ENCODE measurements around the gene KPTN. TPM values are rescaled to one million over a fixed set of nuclear protein-coding genes. Genes with fewer than 3 reads are reported as not detected.

KPTN gene
- total and polyA plus RNA-seq, 2 of the 13 experiments (the other 11 are each of a cell fraction or from before 2014, with no cell fraction given) = 9.1 to 13.3 TPM

DNA sequence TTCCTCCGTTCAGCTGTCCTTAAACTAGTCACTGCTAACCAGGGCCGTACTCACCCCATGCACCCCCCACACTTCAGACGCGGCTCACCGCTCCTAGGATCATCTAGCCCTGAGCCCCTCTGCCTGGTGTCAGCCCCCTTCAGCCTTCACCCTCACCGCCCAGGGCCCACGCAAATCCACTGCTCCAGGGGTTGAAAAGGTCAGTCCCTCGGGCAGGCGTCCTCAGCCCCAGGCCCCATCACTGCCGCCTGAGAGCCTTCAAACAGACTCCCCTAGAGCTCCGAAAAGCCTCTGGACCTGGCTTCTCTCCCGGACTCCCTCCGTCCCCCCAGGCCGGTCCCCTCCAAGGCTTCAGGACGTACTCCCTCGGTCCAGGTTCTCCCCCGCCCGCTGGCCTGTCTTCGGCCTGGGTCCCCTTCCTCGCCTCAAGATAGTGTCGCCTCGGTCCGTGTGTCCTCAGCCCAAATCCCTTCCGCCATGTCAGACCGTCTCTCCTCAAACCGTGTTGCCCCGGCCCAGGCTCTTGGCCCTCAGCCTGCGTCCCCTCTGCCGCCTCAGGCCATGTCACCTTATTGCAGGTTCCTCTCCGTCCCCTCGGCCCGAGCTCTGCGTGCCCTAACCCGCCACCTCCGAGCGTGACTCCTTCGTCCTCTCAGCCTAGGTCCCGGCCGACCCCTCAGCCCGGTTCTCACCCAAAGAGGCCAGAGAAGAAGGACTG, 30.3 kb upstream of the KPTN start (continued):
- TF ChIP-seq, protein P1, sequence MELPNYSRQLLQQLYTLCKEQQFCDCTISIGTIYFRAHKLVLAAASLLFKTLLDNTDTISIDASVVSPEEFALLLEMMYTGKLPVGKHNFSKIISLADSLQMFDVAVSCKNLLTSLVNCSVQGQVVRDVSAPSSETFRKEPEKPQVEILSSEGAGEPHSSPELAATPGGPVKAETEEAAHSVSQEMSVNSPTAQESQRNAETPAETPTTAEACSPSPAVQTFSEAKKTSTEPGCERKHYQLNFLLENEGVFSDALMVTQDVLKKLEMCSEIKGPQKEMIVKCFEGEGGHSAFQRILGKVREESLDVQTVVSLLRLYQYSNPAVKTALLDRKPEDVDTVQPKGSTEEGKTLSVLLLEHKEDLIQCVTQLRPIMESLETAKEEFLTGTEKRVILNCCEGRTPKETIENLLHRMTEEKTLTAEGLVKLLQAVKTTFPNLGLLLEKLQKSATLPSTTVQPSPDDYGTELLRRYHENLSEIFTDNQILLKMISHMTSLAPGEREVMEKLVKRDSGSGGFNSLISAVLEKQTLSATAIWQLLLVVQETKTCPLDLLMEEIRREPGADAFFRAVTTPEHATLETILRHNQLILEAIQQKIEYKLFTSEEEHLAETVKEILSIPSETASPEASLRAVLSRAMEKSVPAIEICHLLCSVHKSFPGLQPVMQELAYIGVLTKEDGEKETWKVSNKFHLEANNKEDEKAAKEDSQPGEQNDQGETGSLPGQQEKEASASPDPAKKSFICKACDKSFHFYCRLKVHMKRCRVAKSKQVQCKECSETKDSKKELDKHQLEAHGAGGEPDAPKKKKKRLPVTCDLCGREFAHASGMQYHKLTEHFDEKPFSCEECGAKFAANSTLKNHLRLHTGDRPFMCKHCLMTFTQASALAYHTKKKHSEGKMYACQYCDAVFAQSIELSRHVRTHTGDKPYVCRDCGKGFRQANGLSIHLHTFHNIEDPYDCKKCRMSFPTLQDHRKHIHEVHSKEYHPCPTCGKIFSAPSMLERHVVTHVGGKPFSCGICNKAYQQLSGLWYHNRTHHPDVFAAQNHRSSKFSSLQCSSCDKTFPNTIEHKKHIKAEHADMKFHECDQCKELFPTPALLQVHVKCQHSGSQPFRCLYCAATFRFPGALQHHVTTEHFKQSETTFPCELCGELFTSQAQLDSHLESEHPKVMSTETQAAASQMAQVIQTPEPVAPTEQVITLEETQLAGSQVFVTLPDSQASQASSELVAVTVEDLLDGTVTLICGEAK (IDR thresholded peaks at IDR 0.05) = no peak
- TF ChIP-seq, protein P1 (CRISPR knock-in tag; IDR thresholded peaks at IDR 0.05) = no peak
- TF ChIP-seq TOPORS (CRISPR knock-in tag; IDR thresholded peaks at IDR 0.05) (no peak), ZNF501 (CRISPR knock-in tag; IDR thresholded peaks at IDR 0.05) (no peak), HNF4G (IDR thresholded peaks at IDR 0.05; ENCODE audit: borderline replicate concordance, low read depth, low read length) (no peak), HNF4G (CRISPR knock-in tag; IDR thresholded peaks at IDR 0.05; ENCODE audit: borderline replicate concordance, low read depth) (0 out of 2 replicates have a peak, but pooled peaks have one; percentile 26), YEATS2 (CRISPR knock-in tag; IDR thresholded peaks at IDR 0.05; ENCODE audit: borderline replicate concordance) (no peak), ZBTB8A (CRISPR knock-in tag; IDR thresholded peaks at IDR 0.05; ENCODE audit: borderline replicate concordance, low read depth) (no peak), EED (CRISPR knock-in tag; IDR thresholded peaks at IDR 0.05) (no peak)
- TF ChIP-seq, protein P2, sequence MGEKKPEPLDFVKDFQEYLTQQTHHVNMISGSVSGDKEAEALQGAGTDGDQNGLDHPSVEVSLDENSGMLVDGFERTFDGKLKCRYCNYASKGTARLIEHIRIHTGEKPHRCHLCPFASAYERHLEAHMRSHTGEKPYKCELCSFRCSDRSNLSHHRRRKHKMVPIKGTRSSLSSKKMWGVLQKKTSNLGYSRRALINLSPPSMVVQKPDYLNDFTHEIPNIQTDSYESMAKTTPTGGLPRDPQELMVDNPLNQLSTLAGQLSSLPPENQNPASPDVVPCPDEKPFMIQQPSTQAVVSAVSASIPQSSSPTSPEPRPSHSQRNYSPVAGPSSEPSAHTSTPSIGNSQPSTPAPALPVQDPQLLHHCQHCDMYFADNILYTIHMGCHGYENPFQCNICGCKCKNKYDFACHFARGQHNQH (CRISPR knock-in tag; IDR thresholded peaks at IDR 0.05) = no peak
- TF ChIP-seq, protein P3, sequence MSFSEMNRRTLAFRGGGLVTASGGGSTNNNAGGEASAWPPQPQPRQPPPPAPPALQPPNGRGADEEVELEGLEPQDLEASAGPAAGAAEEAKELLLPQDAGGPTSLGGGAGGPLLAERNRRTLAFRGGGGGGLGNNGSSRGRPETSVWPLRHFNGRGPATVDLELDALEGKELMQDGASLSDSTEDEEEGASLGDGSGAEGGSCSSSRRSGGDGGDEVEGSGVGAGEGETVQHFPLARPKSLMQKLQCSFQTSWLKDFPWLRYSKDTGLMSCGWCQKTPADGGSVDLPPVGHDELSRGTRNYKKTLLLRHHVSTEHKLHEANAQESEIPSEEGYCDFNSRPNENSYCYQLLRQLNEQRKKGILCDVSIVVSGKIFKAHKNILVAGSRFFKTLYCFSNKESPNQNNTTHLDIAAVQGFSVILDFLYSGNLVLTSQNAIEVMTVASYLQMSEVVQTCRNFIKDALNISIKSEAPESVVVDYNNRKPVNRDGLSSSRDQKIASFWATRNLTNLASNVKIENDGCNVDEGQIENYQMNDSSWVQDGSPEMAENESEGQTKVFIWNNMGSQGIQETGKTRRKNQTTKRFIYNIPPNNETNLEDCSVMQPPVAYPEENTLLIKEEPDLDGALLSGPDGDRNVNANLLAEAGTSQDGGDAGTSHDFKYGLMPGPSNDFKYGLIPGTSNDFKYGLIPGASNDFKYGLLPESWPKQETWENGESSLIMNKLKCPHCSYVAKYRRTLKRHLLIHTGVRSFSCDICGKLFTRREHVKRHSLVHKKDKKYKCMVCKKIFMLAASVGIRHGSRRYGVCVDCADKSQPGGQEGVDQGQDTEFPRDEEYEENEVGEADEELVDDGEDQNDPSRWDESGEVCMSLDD (CRISPR knock-in tag; IDR thresholded peaks at IDR 0.05; ENCODE audit: borderline replicate concordance) = no peak
- TF ChIP-seq, protein P4, sequence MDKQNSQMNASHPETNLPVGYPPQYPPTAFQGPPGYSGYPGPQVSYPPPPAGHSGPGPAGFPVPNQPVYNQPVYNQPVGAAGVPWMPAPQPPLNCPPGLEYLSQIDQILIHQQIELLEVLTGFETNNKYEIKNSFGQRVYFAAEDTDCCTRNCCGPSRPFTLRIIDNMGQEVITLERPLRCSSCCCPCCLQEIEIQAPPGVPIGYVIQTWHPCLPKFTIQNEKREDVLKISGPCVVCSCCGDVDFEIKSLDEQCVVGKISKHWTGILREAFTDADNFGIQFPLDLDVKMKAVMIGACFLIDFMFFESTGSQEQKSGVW (CRISPR knock-in tag; IDR thresholded peaks at IDR 0.05; ENCODE audit: borderline replicate concordance) = no peak
- TF ChIP-seq, protein P5, sequence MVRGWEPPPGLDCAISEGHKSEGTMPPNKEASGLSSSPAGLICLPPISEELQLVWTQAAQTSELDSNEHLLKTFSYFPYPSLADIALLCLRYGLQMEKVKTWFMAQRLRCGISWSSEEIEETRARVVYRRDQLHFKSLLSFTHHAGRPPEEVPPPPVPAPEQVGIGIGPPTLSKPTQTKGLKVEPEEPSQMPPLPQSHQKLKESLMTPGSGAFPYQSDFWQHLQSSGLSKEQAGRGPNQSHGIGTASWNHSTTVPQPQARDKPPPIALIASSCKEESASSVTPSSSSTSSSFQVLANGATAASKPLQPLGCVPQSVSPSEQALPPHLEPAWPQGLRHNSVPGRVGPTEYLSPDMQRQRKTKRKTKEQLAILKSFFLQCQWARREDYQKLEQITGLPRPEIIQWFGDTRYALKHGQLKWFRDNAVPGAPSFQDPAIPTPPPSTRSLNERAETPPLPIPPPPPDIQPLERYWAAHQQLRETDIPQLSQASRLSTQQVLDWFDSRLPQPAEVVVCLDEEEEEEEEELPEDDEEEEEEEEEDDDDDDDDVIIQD (CRISPR knock-in tag; IDR thresholded peaks at IDR 0.05; ENCODE audit: low read depth) = no peak
